Prostate gland (tissue), 2 donors: ENCODE measurements around the gene SLC35B4. TPM values are rescaled to one million over a fixed set of nuclear protein-coding genes. Genes with fewer than 3 reads are reported as not detected.
A peak's percentile ranks its signal among the peaks of the same experiment; 100 is the strongest.

Experiments
- DNase-seq: peaks from one replicate; pipeline ENCODE4 v3.0.0-alpha.2; 2019; ENCODE audit warnings: low spot score
- H3K27ac ChIP-seq, 2 donors: fragments of 200-600 bp; sonication (generic); 2 replicates each; pipeline ENCODE4 v1.5.1; 2017 to 2019
- H3K27me3 ChIP-seq: fragments of 200-600 bp; sonication (generic); replicated peaks from 2 replicates; pipeline ENCODE4 v1.5.1; 2019; ENCODE audit not compliant: insufficient read depth
- H3K36me3 ChIP-seq, 2 donors: fragments of 200-600 bp; sonication (generic); 1 replicate in 1 of 2; 2 replicates in 1 of 2; pipeline versions ENCODE4 v1.5.1 to v1.8.1; 2017 to 2019
- H3K4me1 ChIP-seq: fragments of 200-600 bp; sonication (generic); replicated peaks from 2 replicates; pipeline ENCODE4 v1.5.1; 2019
- H3K4me3 ChIP-seq, 2 donors: fragments of 200-600 bp; sonication (generic); 2 replicates each; pipeline ENCODE4 v1.5.1; 2017 to 2019
- H3K9me3 ChIP-seq: fragments of 200-600 bp; sonication (generic); 2 replicates; pipeline ENCODE4 v1.5.1; 2017
- CTCF ChIP-seq, 4 experiments: fragments of 200-600 bp in 2 of 4; fragments of 450-650 bp in 2 of 4; sonication (generic) in 2 of 4; IDR thresholded peaks; 1 replicate in 3 of 4; 2 replicates in 1 of 4; pipeline ENCODE4 v1.5.1; 2016 to 2019; ENCODE audit warnings: antibody characterized with exemption in 4 of 4, mild to moderate bottlenecking in 2 of 4, moderate library complexity in 2 of 4
- POLR2A ChIP-seq: fragments of 450-650 bp; IDR thresholded peaks from one replicate; pipeline ENCODE4 v1.6.1; 2016; ENCODE audit warnings: antibody characterized with exemption, mild to moderate bottlenecking
- POLR2AphosphoS5 ChIP-seq: sonication (generic); formaldehyde crosslinking; IDR thresholded peaks from one replicate; pipeline ENCODE4 v1.6.1; 2017; ENCODE audit warnings: antibody characterized with exemption
- WGBS: methylation state at CpG from one replicate; pipeline ENCODE4 v1.1.5; 2018; 5-methylcytosine and 5-hydroxymethylcytosine counted together
- intact Hi-C: fragments of 100-400 bp; cut with DNase I; formaldehyde crosslinking; loops from one replicate; pipeline ENCODE4 v1.14.2; 2022
- total RNA-seq, 2 donors: library from RNA; depleted of rRNA; stranded (reverse); fragments of >200 nt; gene quantifications; one replicate each; pipeline ENCODE4 v1.1.0, GENCODE V29; 2016

Gene SLC35B4
- total RNA-seq, 2 donors from 2014 or later: 6.4 to 20.6 TPM

GRCh38 chr7:134293002-134293740 is 23.6 kb downstream of the SLC35B4 start:
- no peak for DNase-seq
- H3K27ac ChIP-seq: peak overlapping the region in 1 of 2 donors; percentile 25
- intact Hi-C loops: no loop called here
- H3K9me3 ChIP-seq: no peaks in the 10 kb centered on the region
- H3K4me3 ChIP-seq: no peak overlapping the region
- TF ChIP-seq CTCF (IDR thresholded peaks at IDR 0.05) (no peak), POLR2AphosphoS5 (peak; percentile 36)
- no peaks in the 10 kb centered on the region for H3K36me3 ChIP-seq
- WGBS: 78% methylated on average over 12 of the region's 12 CpGs
- H3K27me3 ChIP-seq: no peaks in the 10 kb centered on the region
- no peaks in the 10 kb centered on the region for H3K4me1 ChIP-seq

DNA sequence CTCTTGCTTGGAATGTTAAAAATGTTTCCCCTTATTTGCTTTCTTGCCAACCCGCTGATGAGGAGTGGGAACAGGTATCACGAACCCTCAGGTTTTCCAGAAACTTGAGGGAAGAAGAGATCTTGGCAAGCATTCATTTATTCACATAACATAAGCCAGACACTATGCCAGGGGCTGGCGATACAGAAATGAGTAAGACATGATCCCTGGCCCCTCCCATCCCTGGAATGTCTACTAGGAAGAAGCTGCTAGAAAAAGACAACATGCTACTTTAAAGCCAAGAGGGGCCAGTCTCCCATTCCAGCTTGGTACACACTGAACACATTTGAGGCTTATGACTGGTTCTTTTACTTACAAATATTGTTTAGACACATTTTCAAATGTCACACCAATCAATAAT is 26.4 kb downstream of the SLC35B4 start:
- Histone ChIP-seq H3K9me3 (no peaks in the 10 kb centered on the region), H3K36me3 (no peaks in the 10 kb centered on the region), H3K27me3 (no peaks in the 10 kb centered on the region), H3K4me3 (no peak overlapping the region), H3K27ac (no peak overlapping the region), H3K4me1 (no peaks in the 10 kb centered on the region)
- intact Hi-C loops: no loop called here
- TF ChIP-seq CTCF (IDR thresholded peaks at IDR 0.05): no peak
- TF ChIP-seq POLR2A: no peak
- TF ChIP-seq POLR2AphosphoS5: no peak
- 52% methylated on average over 3 of the region's 3 CpGs for WGBS
- DNase-seq: no peak

- Histone ChIP-seq H3K9me3 (no peaks in the 10 kb centered on the region), H3K27me3 (no peaks in the 10 kb centered on the region), H3K36me3 (no peaks in the 10 kb centered on the region), H3K4me1 (no peaks in the 10 kb centered on the region), H3K4me3 (no peak overlapping the region), H3K27ac (no peak overlapping the region)
- intact Hi-C loops: no loop called here
- TF ChIP-seq CTCF (IDR thresholded peaks at IDR 0.05): no peak
- no peak for TF ChIP-seq POLR2AphosphoS5
- no peak for TF ChIP-seq POLR2A
- WGBS: 48% methylated on average over 2 of the region's 2 CpGs
- DNase-seq: no peak
Observed at GRCh38 chr7:134289841-134290240, 26.9 kb downstream of the SLC35B4 start.

GRCh38 chr7:134289423-134289822 is 27.3 kb downstream of the SLC35B4 start:
- no peak for DNase-seq
- TF ChIP-seq POLR2A: no peak
- no peak for TF ChIP-seq CTCF (IDR thresholded peaks at IDR 0.05)
- no peak for TF ChIP-seq POLR2AphosphoS5

More at GRCh38 chr7:134289423-134289822, 27.3 kb downstream of the SLC35B4 start:
- no peaks in the 10 kb centered on the region for H3K9me3 ChIP-seq
- H3K27ac ChIP-seq: no peak overlapping the region
- no peaks in the 10 kb centered on the region for H3K36me3 ChIP-seq
- intact Hi-C loops: no loop called here
- 26% methylated on average over 7 of the region's 7 CpGs for WGBS
- no peaks in the 10 kb centered on the region for H3K4me1 ChIP-seq
- H3K27me3 ChIP-seq: no peaks in the 10 kb centered on the region
- no peak overlapping the region for H3K4me3 ChIP-seq
